HG03378 (cell line): ENCODE measurements around the gene TCP11L1.
"Not testable (repeated sequence)": the region's sequence is repeated elsewhere in the genome, so short reads cannot be mapped to it uniquely, and the experiment has no call there.

ENCODE experiments used
- ATAC-seq: cut with Tn5 transposase; IDR thresholded peaks from one replicate; pipeline ENCODE4 v1.9.1; 2021; ENCODE audit warnings: mild to moderate bottlenecking, moderate library complexity; ENCODE audit not compliant: unreplicated experiment

TCP11L1 gene

DNA sequence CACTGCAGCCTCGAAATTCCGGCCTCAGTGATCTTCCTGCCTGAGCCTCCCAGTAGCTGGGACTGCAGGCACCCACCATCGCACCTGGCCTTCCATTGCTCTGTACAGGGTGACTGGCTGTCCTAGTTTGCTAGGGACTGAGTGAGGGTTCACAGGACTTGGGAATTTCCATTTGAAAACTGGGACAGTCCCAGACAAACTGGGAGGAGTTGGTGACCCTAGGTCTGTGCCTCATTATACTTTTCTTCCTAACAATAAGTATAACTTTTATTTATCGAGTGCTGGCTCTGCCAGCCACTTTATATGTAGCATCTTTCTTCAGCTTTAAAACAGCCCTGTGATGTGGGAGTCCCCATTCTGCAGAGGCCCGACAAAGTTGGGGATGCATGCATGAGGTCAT, 25.5 kb downstream of the TCP11L1 start:
- no peak for ATAC-seq

DNA sequence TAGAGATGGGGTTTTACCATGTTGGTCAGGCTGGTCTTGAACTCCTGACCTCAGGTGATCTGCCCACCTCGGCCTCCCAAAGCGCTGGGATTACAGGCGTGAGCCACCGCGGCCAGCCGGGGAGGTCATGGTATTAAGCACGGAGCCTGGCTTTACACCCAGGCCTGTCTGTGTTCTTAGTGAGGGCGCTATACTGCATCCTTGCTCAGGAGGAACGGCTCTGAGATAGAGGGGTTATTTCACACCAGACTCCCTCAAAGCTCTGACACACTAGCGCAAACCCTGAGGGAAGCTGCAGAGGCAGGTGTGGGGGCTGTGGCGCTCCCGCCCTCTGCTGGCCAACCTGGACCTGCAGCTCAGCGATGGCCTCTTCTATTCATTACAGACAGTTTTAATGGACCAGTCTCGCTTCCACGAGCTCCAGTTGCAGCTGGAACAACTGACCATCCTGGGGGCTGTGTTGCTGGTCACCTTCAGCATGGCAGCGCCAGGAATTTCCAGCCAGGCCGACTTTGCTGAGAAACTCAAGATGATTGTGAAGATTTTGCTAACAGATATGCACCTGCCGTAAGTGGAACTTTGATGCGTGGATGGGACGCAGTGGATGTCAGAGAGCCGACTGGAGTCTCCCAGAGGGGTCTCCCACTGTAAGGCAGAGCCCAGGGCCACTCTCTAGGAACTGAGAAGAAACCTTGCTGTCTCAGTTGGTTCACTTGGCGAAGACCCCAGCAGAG, 26.2 kb downstream of the TCP11L1 start:
- no peak for ATAC-seq

DNA sequence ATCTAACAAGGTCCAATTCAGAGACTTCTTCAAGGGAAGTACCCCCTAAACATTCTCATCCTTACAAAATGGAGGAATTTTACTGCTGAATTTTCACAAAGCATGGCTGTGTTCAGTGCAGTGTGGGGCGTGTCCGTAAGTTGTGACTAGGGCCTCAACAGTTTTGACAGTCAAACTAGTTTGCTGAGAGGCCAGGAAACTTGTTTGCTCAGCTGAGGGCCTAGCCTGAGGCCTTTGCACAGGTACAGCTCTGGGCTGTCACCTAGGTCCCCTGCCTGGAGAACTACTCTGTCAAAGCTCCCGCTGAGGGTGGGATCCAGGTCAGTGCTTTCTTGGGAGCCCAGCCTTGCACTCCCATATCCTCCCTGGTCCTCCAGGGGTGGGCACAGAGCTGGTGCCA, 27.9 kb downstream of the TCP11L1 start:
- no peak for ATAC-seq

DNA sequence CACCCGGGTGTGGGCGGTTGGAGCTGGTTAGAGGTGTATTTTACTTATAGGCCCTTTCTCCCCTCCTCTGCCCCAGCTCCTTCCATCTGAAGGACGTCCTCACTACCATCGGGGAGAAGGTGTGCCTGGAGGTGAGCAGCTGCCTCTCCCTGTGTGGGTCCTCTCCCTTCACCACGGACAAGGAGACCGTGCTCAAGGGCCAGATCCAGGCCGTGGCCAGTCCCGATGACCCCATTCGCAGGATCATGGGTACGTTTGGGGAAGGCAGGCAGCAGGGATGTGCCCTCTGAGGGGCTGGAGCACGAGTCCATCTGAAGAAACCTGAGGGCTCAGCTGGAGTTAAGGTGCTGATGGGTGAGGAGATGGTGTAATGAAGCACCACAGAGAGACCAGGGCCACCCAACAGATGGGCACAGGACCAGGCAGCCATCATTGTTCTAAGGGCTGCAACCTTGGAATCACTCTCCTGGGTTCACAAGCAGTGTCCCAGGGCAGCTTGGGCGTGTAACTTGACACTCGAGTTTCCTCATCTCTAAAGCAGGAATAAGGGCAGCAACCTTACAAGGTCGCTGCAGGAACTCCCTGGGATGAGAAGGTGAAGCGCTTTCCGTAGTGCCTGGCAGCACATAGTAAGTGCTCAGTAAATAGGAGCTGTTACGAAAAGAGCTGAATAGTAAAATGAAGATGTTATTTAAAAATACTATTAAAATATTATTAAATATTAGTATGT, 29.4 kb downstream of the TCP11L1 start:
- ATAC-seq: no peak

DNA sequence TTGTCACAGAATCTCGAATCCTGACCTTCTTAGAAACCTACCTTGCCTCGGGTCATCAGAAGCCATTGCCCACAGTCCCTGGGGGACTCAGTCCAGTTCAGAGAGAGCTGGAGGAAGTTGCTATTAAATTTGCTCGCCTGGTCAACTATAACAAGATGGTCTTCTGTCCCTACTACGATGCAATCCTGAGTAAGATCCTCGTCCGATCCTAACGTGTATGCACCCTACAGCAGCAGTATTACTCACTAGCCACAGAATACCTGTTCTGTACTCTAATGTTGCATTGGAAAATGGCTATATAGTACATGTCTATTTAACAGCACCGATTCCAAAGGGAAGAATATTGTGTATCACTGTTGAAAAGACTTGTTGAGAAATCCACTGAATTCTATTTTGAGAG, 33.1 kb downstream of the TCP11L1 start:
- ATAC-seq: no peak

DNA sequence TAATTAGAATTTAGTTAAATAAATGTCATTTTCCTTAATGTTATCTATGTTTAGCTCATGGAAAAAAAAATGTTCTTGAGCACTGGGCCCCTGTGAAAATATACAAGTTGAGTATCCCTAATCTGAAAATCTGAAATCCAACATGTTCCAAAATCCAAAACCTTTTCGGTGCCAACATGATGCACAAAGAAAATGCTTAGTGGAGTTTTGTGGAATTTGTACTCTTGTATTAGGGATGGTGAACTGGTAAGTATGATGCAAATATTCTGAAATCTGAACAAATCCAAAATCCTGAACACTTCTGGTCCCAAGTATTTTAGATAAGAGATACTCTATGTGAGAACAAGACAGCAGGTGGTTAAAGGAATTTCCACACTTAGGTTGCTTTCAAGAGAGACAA, 44.5 kb downstream of the TCP11L1 start:
- no peak for ATAC-seq

DNA sequence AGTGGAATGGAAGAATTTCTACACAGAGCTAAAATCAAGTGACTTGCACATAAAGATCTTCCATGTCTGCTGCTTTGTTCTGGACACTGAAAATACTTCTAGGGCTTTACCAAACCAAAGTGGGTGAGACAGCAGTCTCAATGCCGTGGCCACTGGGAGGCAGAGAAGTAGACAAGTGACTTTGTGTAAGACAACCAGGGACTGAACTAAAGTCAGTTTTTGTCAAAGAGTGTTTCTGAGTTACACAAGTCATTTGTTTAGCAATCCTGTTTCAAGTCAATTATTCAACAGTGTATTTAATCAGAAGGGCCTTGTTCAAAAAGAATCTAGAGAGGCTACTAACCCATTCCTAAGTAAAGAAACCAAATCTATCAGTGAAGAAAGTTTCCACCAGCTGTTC, 46.6 kb downstream of the TCP11L1 start:
- ATAC-seq: no peak

DNA sequence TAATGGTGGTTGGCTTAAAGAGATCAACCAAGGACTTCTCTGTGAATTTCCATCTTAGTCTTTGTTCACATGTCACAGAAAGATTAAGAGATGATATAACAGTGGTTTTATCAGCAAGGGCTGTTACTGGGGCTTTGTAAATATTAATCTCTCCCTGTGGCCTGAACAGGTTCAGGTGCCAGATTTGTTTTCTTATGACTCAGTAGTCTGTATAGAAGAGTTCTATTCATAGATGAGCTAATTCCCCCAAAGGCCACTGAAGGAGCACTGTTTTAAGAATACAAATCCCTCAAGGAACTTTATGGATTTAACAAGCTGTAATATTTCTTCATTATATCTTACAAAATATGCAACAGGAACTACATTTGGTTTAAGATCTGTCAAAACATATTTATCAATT, 50.4 kb downstream of the TCP11L1 start:
- ATAC-seq: no peak

DNA sequence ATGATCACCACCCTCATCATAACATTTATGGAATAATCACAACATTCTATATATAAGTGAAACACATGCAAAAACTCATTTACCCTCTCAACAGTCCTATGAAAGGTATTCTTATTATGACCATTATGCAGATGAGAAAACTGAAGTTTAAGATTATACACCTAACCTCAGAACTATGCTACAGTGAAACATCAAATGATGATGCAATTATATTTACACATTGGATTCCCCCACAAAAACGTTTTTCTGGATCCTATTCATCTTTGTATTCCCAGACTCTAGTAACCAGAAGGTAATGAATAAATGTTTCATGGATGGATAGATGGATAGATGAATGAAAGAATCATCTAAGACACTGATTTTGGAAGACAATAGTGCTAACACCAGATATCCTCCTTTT, 54.8 kb downstream of the TCP11L1 start:
- ATAC-seq: no peak

DNA sequence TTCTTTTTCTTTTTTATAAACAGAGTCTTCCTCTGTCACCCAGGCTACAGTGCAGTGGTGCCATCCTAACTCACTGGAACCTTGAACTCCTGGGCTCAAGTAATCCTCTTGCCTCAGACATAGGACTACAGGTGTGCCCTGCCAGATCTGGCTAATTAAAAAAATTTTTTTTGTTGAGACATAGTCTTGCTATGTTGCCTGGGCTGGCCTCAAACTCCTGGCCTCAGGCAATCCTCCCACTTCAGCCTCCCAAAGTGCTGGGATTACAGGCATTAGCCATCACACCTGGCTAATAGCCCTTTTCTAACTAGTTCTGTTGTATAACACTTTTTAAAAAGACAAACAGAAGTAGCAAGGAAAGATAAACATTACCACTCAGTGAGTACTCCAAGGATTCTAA, 64.5 kb downstream of the TCP11L1 start:
- ATAC-seq: no peak

DNA sequence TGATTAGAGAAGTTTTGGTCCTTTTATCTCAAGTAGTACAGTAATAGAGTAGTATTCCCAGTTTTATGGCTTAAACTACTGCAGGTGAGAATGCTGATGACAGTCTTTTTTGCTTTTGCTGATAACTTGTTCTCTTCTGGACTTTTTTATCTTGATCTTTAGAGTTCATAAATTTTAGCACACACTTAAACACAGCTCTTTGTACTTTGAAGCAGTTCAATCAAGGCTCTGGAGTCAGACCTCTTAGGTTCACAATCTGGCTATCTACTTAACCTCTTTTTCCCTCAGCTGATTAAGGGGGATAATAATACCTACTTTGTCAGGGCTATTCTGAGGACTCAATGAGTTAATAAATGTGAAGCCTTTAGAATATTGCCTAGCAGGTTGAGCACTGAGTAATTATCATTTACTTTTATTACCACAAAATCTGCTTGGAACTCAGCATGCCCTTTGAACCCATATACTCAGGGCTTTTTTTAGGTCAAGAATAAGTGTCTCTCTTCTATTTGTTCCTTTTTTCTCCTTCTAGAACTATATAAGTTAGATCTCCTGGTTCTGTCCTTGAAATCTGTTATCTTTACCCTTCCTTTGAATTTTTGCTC, 70.0 kb downstream of the TCP11L1 start:
- no peak for ATAC-seq

DNA sequence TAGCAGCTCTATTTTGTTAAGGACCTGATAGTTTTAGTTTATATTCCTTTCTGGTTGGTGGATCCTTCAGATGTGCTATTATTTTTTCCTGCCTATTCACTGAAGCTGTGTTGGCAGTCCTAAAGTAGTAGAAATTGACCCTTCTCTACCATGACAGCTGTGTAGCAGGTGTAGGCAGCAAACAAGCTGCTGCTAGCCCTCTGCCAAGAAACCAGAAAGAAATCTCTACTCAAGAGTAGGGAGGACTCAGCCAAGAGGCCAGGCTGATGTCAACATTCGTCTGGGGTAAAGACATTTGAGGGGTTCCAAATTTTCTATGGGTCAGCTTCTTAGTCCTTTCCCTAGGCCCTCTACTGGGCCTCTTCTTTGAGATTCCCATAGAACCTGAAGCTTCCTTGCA, 70.7 kb downstream of the TCP11L1 start:
- ATAC-seq: no peak

DNA sequence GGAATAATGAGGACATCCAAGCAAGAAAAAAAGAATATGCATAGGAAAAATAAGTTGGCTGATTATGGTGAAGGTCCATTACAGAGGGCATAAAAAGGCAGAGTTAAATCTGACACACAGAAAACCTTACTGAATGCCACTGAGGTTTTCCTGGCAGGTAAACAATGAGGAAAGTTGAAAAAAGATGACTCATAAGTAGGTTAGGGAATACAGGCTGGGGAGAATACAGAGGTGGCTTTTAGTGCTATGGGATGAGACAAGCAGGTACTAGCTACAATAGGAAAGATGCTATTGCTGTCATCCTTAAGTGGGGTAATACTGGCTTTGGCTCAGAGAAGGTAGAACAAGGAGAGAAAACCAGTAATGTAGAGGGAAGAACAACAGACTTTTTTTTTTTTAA, 77.2 kb downstream of the TCP11L1 start:
- no peak for ATAC-seq

DNA sequence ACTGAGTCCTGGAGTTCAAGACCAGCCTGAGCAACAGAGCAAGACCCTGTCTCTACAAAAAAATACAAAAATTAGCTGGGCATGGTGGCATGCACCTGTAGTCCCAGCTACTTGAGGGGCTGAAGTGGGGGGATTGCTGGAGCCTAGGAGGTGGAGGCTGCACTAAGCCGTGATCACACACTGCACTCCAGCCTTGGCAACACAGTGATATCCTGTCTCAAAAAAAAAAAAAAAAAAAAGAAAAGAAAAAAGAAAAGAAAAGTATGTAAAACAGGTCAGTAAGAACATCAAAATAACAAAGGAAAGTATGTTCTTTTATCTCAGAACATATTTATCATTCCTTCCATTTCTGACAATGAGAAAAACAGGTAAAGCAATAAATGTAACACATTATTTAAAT, 83.3 kb downstream of the TCP11L1 start:
- not testable (repeated sequence) for ATAC-seq
